IMR-90 (cell line): ENCODE measurements around the gene CERS6. TPM values are rescaled to one million over a fixed set of nuclear protein-coding genes. Genes with fewer than 3 reads are reported as not detected.

Experiments
- ATAC-seq: fragments of 200-7000 bp; cut with Tn5 transposase; 2 replicates; pipeline ENCODE4 v1.9.1; 2020; ENCODE audit warnings: low read depth, mild to moderate bottlenecking, moderate library complexity
- BruUV-seq: library from RNA; stranded (reverse); fragments of 400-500 nt; replicated peaks from 2 replicates; lab custom pipeline; 2021; lab: Mats Ljungman, UMichigan
- CTCF ChIA-PET: fragments of 300-600 bp; formaldehyde crosslinking; extraction: SDS; loops from one replicate; lab custom pipeline; 2021; ENCODE audit warnings: antibody characterized with exemption; lab: Yijun Ruan, JAX
- POLR2A ChIA-PET: fragments of 300-600 bp; sonication (Branson Sonifier 250); formaldehyde crosslinking; loops from one replicate; lab custom pipeline; 2022; ENCODE audit warnings: antibody characterized with exemption; ENCODE audit not compliant: unreplicated experiment; lab: Charles Lee
- DNase-seq: peaks from one replicate; pipeline ENCODE4 v3.0.0; 2013
- H2AFZ ChIP-seq: replicated peaks from 2 replicates; pipeline ENCODE3; 2013; ENCODE audit warnings: low read length, mild to moderate bottlenecking; ENCODE audit not compliant: poor library complexity
- H2AK5ac ChIP-seq: 2 replicates; pipeline ENCODE4 v1.6.1; 2013; ENCODE audit warnings: low read depth, low read length, inconsistent platforms
- H2AK9ac ChIP-seq: replicated peaks from 2 replicates; pipeline ENCODE3; 2013; ENCODE audit warnings: mild to moderate bottlenecking, low read depth, low read length, moderate library complexity; ENCODE audit not compliant: poor library complexity
- H2BK120ac ChIP-seq: 2 replicates; pipeline ENCODE4 v1.6.1; 2013; ENCODE audit warnings: low read depth, low read length, inconsistent platforms
- H2BK15ac ChIP-seq: 3 replicates; pipeline ENCODE4 v1.6.1; 2013; ENCODE audit warnings: low read depth, low read length, inconsistent platforms
- H2BK20ac ChIP-seq: 2 replicates; pipeline ENCODE4 v1.6.1; 2013; ENCODE audit warnings: low read depth, mild to moderate bottlenecking, inconsistent platforms, low read length, moderate library complexity
- H2BK5ac ChIP-seq: 2 replicates; pipeline ENCODE4 v1.6.1; 2013; ENCODE audit warnings: mild to moderate bottlenecking, low read depth, low read length, inconsistent platforms; ENCODE audit not compliant: poor library complexity, severe bottlenecking
- H3K14ac ChIP-seq: replicated peaks from 2 replicates; pipeline ENCODE4 v1.6.1; 2013; ENCODE audit warnings: low read depth, low read length, inconsistent platforms
- H3K18ac ChIP-seq: 2 replicates; pipeline ENCODE4 v1.6.1; 2013; ENCODE audit warnings: low read depth, low read length, control low read depth
- H3K23ac ChIP-seq: 2 replicates; pipeline ENCODE4 v1.6.1; 2013; ENCODE audit warnings: low read depth, low read length, inconsistent platforms
- H3K27ac ChIP-seq: 2 replicates; pipeline ENCODE4 v1.5.1; 2013; ENCODE audit warnings: mild to moderate bottlenecking, control low read depth, low read length; ENCODE audit not compliant: insufficient read depth
- H3K27me3 ChIP-seq: 2 replicates; pipeline ENCODE4 v1.6.1; 2013; ENCODE audit warnings: low read length; ENCODE audit not compliant: control insufficient read depth, insufficient read depth
- H3K36me3 ChIP-seq: 2 replicates; pipeline ENCODE4 v1.6.1; 2013; ENCODE audit warnings: low read length, mixed read lengths; ENCODE audit not compliant: control insufficient read depth, insufficient read depth
- H3K4ac ChIP-seq: 2 replicates; pipeline ENCODE4 v1.6.1; 2013; ENCODE audit warnings: low read depth, low read length, inconsistent platforms
- H3K4me1 ChIP-seq: 2 replicates; pipeline ENCODE4 v1.6.1; 2013; ENCODE audit warnings: low read length, mixed read lengths; ENCODE audit not compliant: control insufficient read depth, insufficient read depth
- H3K4me2 ChIP-seq: 2 replicates; pipeline ENCODE4 v1.6.1; 2013; ENCODE audit warnings: low read depth, mild to moderate bottlenecking, control low read depth, low read length, moderate library complexity
- H3K4me3 ChIP-seq: 2 replicates; pipeline ENCODE4 v1.5.1; 2013; ENCODE audit warnings: low read depth, mild to moderate bottlenecking, control low read depth, low read length, moderate library complexity; ENCODE audit not compliant: insufficient read depth
- H3K56ac ChIP-seq: 2 replicates; pipeline ENCODE4 v1.6.1; 2013; ENCODE audit warnings: low read length, inconsistent platforms; ENCODE audit not compliant: insufficient read depth; ENCODE audit errors: extremely low read depth
- H3K79me1 ChIP-seq, 2 experiments: 2 replicates each; pipeline ENCODE4 v1.6.1; 2013; ENCODE audit warnings: low read length in 2 of 2, inconsistent platforms in 1 of 2, low read depth in 1 of 2
- H3K9ac ChIP-seq: 2 replicates; pipeline ENCODE4 v1.6.1; 2013; ENCODE audit warnings: low read depth, low read length, control low read depth
- H3K9me1 ChIP-seq: 2 replicates; pipeline ENCODE4 v1.6.1; 2013; ENCODE audit warnings: low read length, inconsistent platforms; ENCODE audit not compliant: insufficient read depth
- H3K9me3 ChIP-seq: 2 replicates; pipeline ENCODE4 v1.6.1; 2013; ENCODE audit warnings: low read length; ENCODE audit not compliant: control insufficient read depth, insufficient read depth
- H4K20me1 ChIP-seq: 2 replicates; pipeline ENCODE4 v1.6.1; 2013; ENCODE audit warnings: low read length, inconsistent platforms; ENCODE audit not compliant: insufficient read depth
- H4K5ac ChIP-seq: 2 replicates; pipeline ENCODE4 v1.6.1; 2013; ENCODE audit warnings: mild to moderate bottlenecking, low read depth, low read length, control low read depth
- H4K8ac ChIP-seq, 2 experiments: 2 replicates each; pipeline ENCODE4 v1.6.1; 2013; ENCODE audit warnings: low read depth in 2 of 2, low read length in 2 of 2, control low read depth in 1 of 2, inconsistent platforms in 1 of 2
- H4K91ac ChIP-seq: 2 replicates; pipeline ENCODE4 v1.6.1; 2013; ENCODE audit warnings: low read depth, low read length, inconsistent platforms; ENCODE audit not compliant: insufficient read depth
- MXI1 ChIP-seq: IDR thresholded peaks from 2 replicates; pipeline ENCODE4 v1.6.1; 2012; ENCODE audit warnings: low read depth, mild to moderate bottlenecking, low read length, moderate library complexity, borderline replicate concordance
- RAD21 ChIP-seq: IDR thresholded peaks from 2 replicates; pipeline ENCODE4 v1.6.1; 2012; ENCODE audit warnings: low read length, improper control_type of control experiment
- SMC3 ChIP-seq: fragments of 150-350 bp; IDR thresholded peaks from 2 replicates; pipeline ENCODE4 v1.6.1; 2016; ENCODE audit warnings: low read depth, mild to moderate bottlenecking, antibody characterized with exemption, low read length, moderate library complexity
- WGBS, 2 experiments: methylation state at CpG; one replicate each; pipeline versions ENCODE4 v1.1.5 to v1.1.7; 2013; ENCODE audit warnings: missing lambda C conversion rate in 2 of 2; ENCODE audit not compliant: insufficient read length in 1 of 2; ENCODE audit errors: extremely low coverage in 2 of 2; 5-methylcytosine and 5-hydroxymethylcytosine counted together
- dilution Hi-C: fragments of 300-500 bp; cut with HindIII; formaldehyde crosslinking; loops from one replicate; pipeline ENCODE4 v1.14.3; 2018; ENCODE audit warnings: low sequenced_read_pairs; ENCODE audit not compliant: unreplicated experiment
- in situ Hi-C: fragments of 300-500 bp; cut with MboI; formaldehyde crosslinking; loops from 3 replicates; pipeline ENCODE4 v1.14.3; 2019; ENCODE audit warnings: low sequenced_read_pairs, inconsistent platforms, mixed read lengths
- intact Hi-C: fragments of 100-400 bp; cut with micrococcal nuclease; formaldehyde crosslinking; loops from 2 replicates; pipeline ENCODE4 v1.10.0; 2022
- polyA plus RNA-seq, 3 experiments: library from polyadenylated mRNA; depleted of rRNA; stranded (reverse); fragments of >200 nt; gene quantifications; 2 replicates each; pipeline ENCODE4 v1.2.3, GENCODE V29; 2012; ENCODE audit warnings: low replicate concordance in 1 of 3
- total RNA-seq: library from RNA; depleted of rRNA; stranded (reverse); fragments of >200 nt; gene quantifications from 2 replicates; pipeline ENCODE4 v1.2.3, GENCODE V29; 2012

CERS6 gene
- total and polyA plus RNA-seq, 2 of the 4 experiments (the other 2 are of a cell fraction), result 2.1 to 5.7 TPM

- in situ Hi-C loops (no loop called here), dilution Hi-C loops (no loop called here), intact Hi-C loops (no loop called here)
- no peak overlapping the region for H4K5ac ChIP-seq
- no TSS peak for BruUV-seq
- H3K4me3 ChIP-seq, result no peak overlapping the region
- TF ChIP-seq RAD21 (0 out of 2 replicates have a peak, but pooled peaks have one; percentile 8), SMC3 (no peak), MXI1 (no peak)
- no peak overlapping the region for H3K4me2 ChIP-seq
- no peak overlapping the region for H2AFZ ChIP-seq
- no peak overlapping the region for H2AK5ac ChIP-seq
- no peak overlapping the region for H2BK120ac ChIP-seq
- H3K4ac ChIP-seq, result no peak overlapping the region
- H3K4me1 ChIP-seq, result no peaks in the 10 kb centered on the region
- H4K8ac ChIP-seq, result no peak overlapping the region
- ATAC-seq (no peak), DNase-seq (no peak)
- H3K14ac ChIP-seq, result no peak overlapping the region
- H3K56ac ChIP-seq, result no peak overlapping the region
- H3K9me1 ChIP-seq, result no peaks in the 10 kb centered on the region; the same call in 1 of the 2 replicates
- no peaks in the 10 kb centered on the region for H3K79me1 ChIP-seq
- no peaks in the 10 kb centered on the region for H3K36me3 ChIP-seq
- ChIA-PET POLR2A (no interaction called here), CTCF (no interaction called here)
- no peak overlapping the region for H3K9ac ChIP-seq
- no peak overlapping the region for H3K23ac ChIP-seq
- no peaks in the 10 kb centered on the region for H4K20me1 ChIP-seq
- WGBS, 2 experiments, result 100% methylated on average over 1 of the region's 3 CpGs; no CpG with 5 or more reads in 1 of the 2 experiments
- H2BK5ac ChIP-seq, result no peak overlapping the region
- no peak overlapping the region for H4K91ac ChIP-seq
- no peak overlapping the region for H2BK20ac ChIP-seq
- H2AK9ac ChIP-seq, result no peak overlapping the region
- H3K18ac ChIP-seq, result no peak overlapping the region
- H2BK15ac ChIP-seq, result no peak overlapping the region
- H3K9me3 ChIP-seq, result 0 out of 2 replicates have a peak, but pooled peaks cover 3% of the 10 kb centered on the region
- no peak overlapping the region for H3K27ac ChIP-seq
- H3K27me3 ChIP-seq, result no peaks in the 10 kb centered on the region
Measured at GRCh38 chr2:168614172-168615018, 158.3 kb downstream of the CERS6 start.
